Transverse colon (tissue), 4 donors: ENCODE results near the gene ADD1. TPM values are rescaled to one million over a fixed set of nuclear protein-coding genes. Genes with fewer than 3 reads are reported as not detected.

Experiments
- DNase-seq: peaks from one replicate; pipeline ENCODE4 v3.0.0-alpha.2; 2019
- H3K27ac ChIP-seq, 4 donors: fragments of 200-600 bp; sonication (generic); 2 replicates each; pipeline ENCODE4 v1.5.1; 2016 to 2018; ENCODE audit warnings: inconsistent platforms in 4 of 4
- H3K27me3 ChIP-seq: fragments of 200-600 bp; sonication (generic); 2 replicates; pipeline ENCODE4 v1.5.1; 2017; ENCODE audit warnings: inconsistent platforms
- H3K36me3 ChIP-seq, 4 donors: fragments of 200-600 bp; sonication (generic); 2 replicates each; pipeline ENCODE4 v1.5.1; 2017 to 2019; ENCODE audit warnings: inconsistent platforms in 4 of 4
- H3K4me1 ChIP-seq, 4 donors: fragments of 200-600 bp; sonication (generic); 2 replicates each; pipeline ENCODE4 v1.5.1; 2017 to 2020; ENCODE audit warnings: inconsistent platforms in 4 of 4
- H3K4me3 ChIP-seq, 4 donors: fragments of 200-600 bp; sonication (generic); 1 replicate in 1 of 4; 2 replicates in 3 of 4; pipeline versions ENCODE4 v1.5.1 to v1.6.1; 2017 to 2019; ENCODE audit warnings: inconsistent platforms in 4 of 4
- H3K9me3 ChIP-seq, 2 donors: fragments of 200-600 bp; sonication (generic); 2 replicates each; pipeline ENCODE4 v1.5.1; 2017 to 2019; ENCODE audit warnings: inconsistent platforms in 2 of 2
- EP300 ChIP-seq: sonication (generic); formaldehyde crosslinking; IDR thresholded peaks from one replicate; pipeline ENCODE4 v1.6.1; 2017; ENCODE audit warnings: antibody characterized with exemption, low read depth
- POLR2A ChIP-seq: fragments of 450-650 bp; IDR thresholded peaks from one replicate; pipeline ENCODE4 v1.6.1; 2016; ENCODE audit warnings: antibody characterized with exemption, mild to moderate bottlenecking, moderate library complexity
- POLR2AphosphoS5 ChIP-seq, 3 donors: sonication (generic); formaldehyde crosslinking; IDR thresholded peaks; one replicate each; pipeline ENCODE4 v1.6.1; 2016; ENCODE audit warnings: antibody characterized with exemption in 3 of 3
- WGBS, 2 donors: methylation state at CpG; one replicate each; pipeline ENCODE4 v1.1.5; 2018; ENCODE audit warnings: low coverage in 1 of 2; 5-methylcytosine and 5-hydroxymethylcytosine counted together
- in situ Hi-C, 4 donors: fragments of 200-750 bp; cut with MboI; loops; one replicate each; pipeline versions ENCODE4 v1.15.0 to v1.15.1; 2017; ENCODE audit warnings: low sequenced_read_pairs in 3 of 4, low pct_ligation_motif_present in 1 of 4, low pct_unique_long_range_greater_than_20kb in 1 of 4
- intact Hi-C: fragments of 100-400 bp; cut with DNase I; formaldehyde crosslinking; loops from one replicate; pipeline ENCODE4 v1.15.1; 2023; ENCODE audit warnings: low total_unique reads
- total RNA-seq, 4 donors: library from RNA; depleted of rRNA; stranded (reverse); fragments of >200 nt; gene quantifications; one replicate each; pipeline ENCODE4 v1.1.0, GENCODE V29; 2016
- TF ChIP-seq, protein P1 (sequence below), 5 experiments: fragments of 200-600 bp in 3 of 5; fragments of 450-650 bp in 2 of 5; sonication (generic) in 3 of 5; IDR thresholded peaks; 1 replicate in 2 of 5; 2 replicates in 3 of 5; pipeline ENCODE4 v1.5.1; 2016 to 2017; ENCODE audit warnings: antibody characterized with exemption in 5 of 5, inconsistent platforms in 3 of 5, mild to moderate bottlenecking in 2 of 5, moderate library complexity in 1 of 5

The ADD1 gene
- total RNA-seq, 4 donors from 2014 or later, result 218 to 392 (median 299) TPM

DNA sequence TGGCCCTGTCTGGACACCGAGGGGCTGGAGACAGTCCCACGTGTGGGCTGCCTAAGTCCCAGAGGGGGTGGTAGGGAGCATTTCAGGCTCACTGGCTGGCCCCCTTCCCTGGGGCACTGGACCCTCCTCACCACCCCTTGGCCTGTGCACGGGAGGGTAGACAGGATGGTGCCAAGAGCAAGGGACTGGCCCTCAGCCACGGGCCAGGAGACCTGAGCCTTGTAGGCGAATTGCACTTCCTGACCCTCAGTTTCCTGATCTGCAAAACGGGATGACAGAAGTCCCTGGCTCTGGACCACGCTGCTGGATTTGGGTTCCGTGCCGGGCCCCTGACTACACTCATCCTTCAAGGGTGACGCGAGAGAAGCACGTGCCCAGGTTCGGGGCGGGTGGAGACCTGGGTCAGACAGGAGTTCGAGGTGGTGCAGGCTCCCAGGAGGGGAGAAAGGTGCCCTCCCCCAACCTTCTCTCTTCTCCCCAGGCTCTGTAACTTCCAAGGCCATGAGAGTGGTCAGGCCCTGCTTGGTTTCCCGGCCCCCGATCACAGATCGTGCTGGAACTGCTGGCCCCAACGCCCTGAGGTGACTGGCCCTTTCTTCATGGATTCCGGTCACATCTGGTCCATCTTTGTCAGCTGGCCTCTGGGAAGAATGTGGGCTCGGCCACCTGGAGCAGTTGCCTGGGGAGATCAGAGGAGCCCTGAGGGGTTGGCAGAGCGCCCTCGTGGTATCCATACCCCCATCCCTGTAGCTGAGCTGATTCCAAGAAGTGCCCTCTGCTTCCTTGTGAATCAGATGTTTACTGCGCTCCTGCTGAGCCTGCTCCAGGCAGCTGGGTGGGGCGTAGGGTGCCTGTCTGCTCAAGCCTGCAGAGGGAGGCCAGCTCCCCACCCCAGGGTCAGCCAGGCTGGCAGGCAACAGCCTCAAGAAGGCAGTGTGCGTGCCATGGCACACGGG, 47.5 kb upstream of the ADD1 start:
- peak; percentile 84 for DNase-seq
- intact Hi-C loops, result no loop called here
- Histone ChIP-seq H3K9me3 (no peaks in the 10 kb centered on the region), H3K27ac (peak overlapping the region; percentile 78 to 84 (median 83)), H3K36me3 (no peaks in the 10 kb centered on the region), H3K4me1 (peaks cover 54 to 88% (median 75%) of the 10 kb centered on the region in 4 donors), H3K4me3 (no peak overlapping the region), H3K27me3 (no peaks in the 10 kb centered on the region)
- TF ChIP-seq POLR2AphosphoS5 (IDR thresholded peaks at IDR 0.05) (peak in 2 of 3 donors; percentile 76 to 79), EP300 (no peak), POLR2A (peak; percentile 68)
- TF ChIP-seq, protein P1, sequence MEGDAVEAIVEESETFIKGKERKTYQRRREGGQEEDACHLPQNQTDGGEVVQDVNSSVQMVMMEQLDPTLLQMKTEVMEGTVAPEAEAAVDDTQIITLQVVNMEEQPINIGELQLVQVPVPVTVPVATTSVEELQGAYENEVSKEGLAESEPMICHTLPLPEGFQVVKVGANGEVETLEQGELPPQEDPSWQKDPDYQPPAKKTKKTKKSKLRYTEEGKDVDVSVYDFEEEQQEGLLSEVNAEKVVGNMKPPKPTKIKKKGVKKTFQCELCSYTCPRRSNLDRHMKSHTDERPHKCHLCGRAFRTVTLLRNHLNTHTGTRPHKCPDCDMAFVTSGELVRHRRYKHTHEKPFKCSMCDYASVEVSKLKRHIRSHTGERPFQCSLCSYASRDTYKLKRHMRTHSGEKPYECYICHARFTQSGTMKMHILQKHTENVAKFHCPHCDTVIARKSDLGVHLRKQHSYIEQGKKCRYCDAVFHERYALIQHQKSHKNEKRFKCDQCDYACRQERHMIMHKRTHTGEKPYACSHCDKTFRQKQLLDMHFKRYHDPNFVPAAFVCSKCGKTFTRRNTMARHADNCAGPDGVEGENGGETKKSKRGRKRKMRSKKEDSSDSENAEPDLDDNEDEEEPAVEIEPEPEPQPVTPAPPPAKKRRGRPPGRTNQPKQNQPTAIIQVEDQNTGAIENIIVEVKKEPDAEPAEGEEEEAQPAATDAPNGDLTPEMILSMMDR (IDR thresholded peaks at IDR 0.05), result peak in 1 of 5 experiments; percentile 21
- in situ Hi-C loops, result no loop called here
- 68 to 100% methylated on average over 1 to 26 of the region's 27 CpGs for WGBS, 2 donors

DNA sequence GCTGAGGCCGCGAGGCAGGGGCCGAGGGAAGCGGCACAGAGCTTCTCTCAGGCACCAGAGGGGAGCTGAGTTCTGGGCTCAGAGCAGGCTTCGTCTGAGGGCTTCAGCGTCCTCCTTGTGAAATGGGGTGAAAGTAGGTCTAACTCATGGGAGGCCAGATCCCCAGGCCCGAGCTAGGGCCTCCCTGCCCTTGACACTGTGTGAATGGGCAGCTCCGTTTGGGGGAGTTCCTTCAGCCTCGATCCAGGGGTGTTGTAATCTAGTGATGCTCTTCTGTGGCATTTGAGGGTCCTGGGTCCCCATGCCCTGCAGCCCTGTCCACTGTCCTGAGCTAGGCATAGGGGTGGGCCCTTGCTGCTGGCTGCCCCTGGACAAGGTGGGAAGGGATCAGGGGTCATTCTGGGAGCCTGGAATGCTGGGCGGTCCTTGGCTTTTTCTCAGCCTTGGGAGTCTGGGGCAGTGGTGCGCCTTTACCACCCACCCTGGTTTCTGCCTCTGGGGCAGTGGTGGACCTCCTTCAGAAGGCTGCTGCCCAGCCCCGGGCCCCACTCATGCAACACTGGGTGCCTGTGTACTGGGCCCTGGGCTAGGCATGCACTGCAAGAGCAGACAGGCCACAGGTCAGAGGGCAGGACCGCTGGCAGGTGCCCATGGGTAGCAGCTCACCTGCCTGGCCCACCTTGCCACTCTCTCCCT, 46.6 kb upstream of the ADD1 start:
- no peak overlapping the region for H3K4me3 ChIP-seq
- peaks cover 62 to 92% (median 80%) of the 10 kb centered on the region in 4 donors for H3K4me1 ChIP-seq
- peak; percentile 7 for DNase-seq
- WGBS, 2 donors, result 78% methylated on average over 11 of the region's 13 CpGs; no CpG with 5 or more reads in 1 of the 2 donors
- H3K9me3 ChIP-seq, result no peaks in the 10 kb centered on the region
- intact Hi-C loops, result no loop called here
- no peaks in the 10 kb centered on the region for H3K36me3 ChIP-seq
- in situ Hi-C loops, result no loop called here
- TF ChIP-seq POLR2AphosphoS5 (IDR thresholded peaks at IDR 0.05) (no peak), EP300 (no peak), POLR2A (no peak)
- TF ChIP-seq, protein P1 (IDR thresholded peaks at IDR 0.05), result no peak
- H3K27me3 ChIP-seq, result no peaks in the 10 kb centered on the region
- peak overlapping the region; percentile 78 to 84 (median 83) for H3K27ac ChIP-seq

DNA sequence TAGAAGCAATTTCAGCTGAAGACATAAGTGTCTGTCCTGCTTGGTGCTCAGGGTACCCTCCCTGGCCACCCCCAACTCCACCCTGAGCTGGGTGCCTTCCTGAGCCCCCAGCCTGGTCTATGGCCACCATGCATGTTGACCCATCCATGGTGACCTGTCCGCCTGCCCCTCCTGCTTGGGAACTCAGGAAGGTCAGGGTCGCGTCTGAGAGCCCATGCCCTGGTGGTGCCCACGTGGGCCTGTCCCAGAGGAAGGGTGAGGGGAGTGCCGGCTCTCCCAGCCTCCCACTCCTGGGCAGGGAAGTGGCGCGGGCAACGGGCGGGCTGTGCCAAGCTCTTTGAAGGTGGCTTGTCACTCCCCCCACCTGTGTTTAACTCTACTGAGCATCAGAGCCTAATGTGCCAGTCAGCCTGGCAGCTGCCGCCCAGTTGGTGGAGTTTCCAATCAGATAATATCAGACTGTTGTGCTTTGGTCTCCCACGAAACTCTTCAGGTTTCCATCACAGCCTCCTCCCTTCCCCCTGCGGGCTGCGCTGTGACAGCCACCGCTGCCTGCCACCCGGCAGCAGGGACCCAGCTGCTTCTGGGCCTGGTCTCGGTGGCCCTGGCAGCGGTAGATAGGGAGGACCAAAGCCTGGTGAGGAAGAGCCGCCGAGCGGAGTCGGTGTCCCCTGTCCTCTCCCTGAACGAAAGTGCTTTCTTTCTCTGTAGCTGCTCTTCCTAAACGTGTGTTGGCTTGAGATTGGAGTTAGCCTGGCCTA, 45.9 kb upstream of the ADD1 start:
- Histone ChIP-seq H3K9me3 (no peaks in the 10 kb centered on the region), H3K27me3 (no peaks in the 10 kb centered on the region), H3K27ac (peak overlapping the region; percentile 78 to 84 (median 83)), H3K36me3 (no peaks in the 10 kb centered on the region), H3K4me3 (no peak overlapping the region), H3K4me1 (peaks cover 62 to 89% (median 78%) of the 10 kb centered on the region in 4 donors)
- no peak for DNase-seq
- no peak for TF ChIP-seq POLR2A
- no peak for TF ChIP-seq EP300
- TF ChIP-seq POLR2AphosphoS5 (IDR thresholded peaks at IDR 0.05), result no peak
- TF ChIP-seq, protein P1 (IDR thresholded peaks at IDR 0.05), result no peak
- in situ Hi-C loops, result no loop called here
- 88% methylated on average over 21 of the region's 23 CpGs; no CpG with 5 or more reads in 1 of the 2 donors for WGBS, 2 donors
- intact Hi-C loops, result no loop called here
